ENCODE data around the gene BCL2L12. TPM values are rescaled to one million over a fixed set of nuclear protein-coding genes. Genes with fewer than 3 reads are reported as not detected.
A peak's percentile ranks its signal among the peaks of the same experiment; 100 is the strongest.

BCL2L12 gene
- polyA plus RNA-seq, 6 donors from 2014 or later, result 8.0 to 12.7 (median 10.6) TPM

GRCh38 chr19:49636233-49636932 lies 29.4 kb upstream of the BCL2L12 start:
- H3K4me3 Mint-ChIP-seq, result peak overlapping the region in 1 of 8 donors; percentile 19

GRCh38 chr19:49637821-49638738 lies 27.7 kb upstream of the BCL2L12 start:
- Mint-ChIP-seq H3K9me3 (no peaks in the 10 kb centered on the region), H3K36me3 (no peaks in the 10 kb centered on the region), H3K4me1 (peaks cover 34 to 50% (median 42%) of the 10 kb centered on the region in 3 donors), H3K27me3 (peaks cover 0 to 5% (median 0%) of the 10 kb centered on the region in 3 donors), H3K4me3 (peak overlapping the region; percentile 49 to 99 (median 78)), H3K27ac (peak overlapping the region in 5 of 6 donors; percentile 53 to 99 (median 88))
- DNase-seq (no peak), ATAC-seq (ENCODE audit: low read depth in 2 of 2) (no peak)

More at GRCh38 chr19:49636233-49636932, 29.4 kb upstream of the BCL2L12 start:
- ATAC-seq (ENCODE audit: low read depth in 2 of 2) (no peak), DNase-seq (no peak)
- H3K4me1 Mint-ChIP-seq, result peaks cover 27 to 37% (median 35%) of the 10 kb centered on the region in 3 donors
- H3K9me3 Mint-ChIP-seq, result no peaks in the 10 kb centered on the region
- peaks cover 0 to 5% (median 0%) of the 10 kb centered on the region in 3 donors for H3K27me3 Mint-ChIP-seq
- H3K36me3 Mint-ChIP-seq, result no peaks in the 10 kb centered on the region
- peak overlapping the region in 2 of 6 donors; percentile 20 to 41 for H3K27ac Mint-ChIP-seq

- Mint-ChIP-seq H3K4me1 (peaks cover 44 to 65% (median 55%) of the 10 kb centered on the region in 3 donors), H3K27me3 (peaks cover 0 to 5% (median 0%) of the 10 kb centered on the region in 3 donors), H3K27ac (peak overlapping the region in 5 of 6 donors; percentile 15 to 99 (median 94)), H3K36me3 (no peaks in the 10 kb centered on the region), H3K9me3 (no peaks in the 10 kb centered on the region), H3K4me3 (peak overlapping the region; percentile 89 to 99 (median 97))
- DNase-seq (no peak), ATAC-seq (ENCODE audit: low read depth in 2 of 2) (no peak)
Observed at GRCh38 chr19:49639401-49640112, 26.2 kb upstream of the BCL2L12 start.

GRCh38 chr19:49640113-49640898 lies 25.4 kb upstream of the BCL2L12 start, which contains the start of gene RRAS:
TSS of gene RRAS (minus strand) at chr19:49640143. CDS start at chr19:49640098, 45 bp downstream.
- peak within 1 kb of the TSS; percentile 89 to 99 (median 97) for H3K4me3 Mint-ChIP-seq
- H3K27me3 Mint-ChIP-seq, result peaks cover 0 to 5% (median 0%) of the 10 kb centered on the region in 3 donors
- H3K27ac Mint-ChIP-seq, result peak within 1 kb of the TSS; percentile 97 to 100 (median 99)
- no peaks in the 10 kb centered on the region for H3K36me3 Mint-ChIP-seq
- peak; percentile 60 to 64 for ATAC-seq (ENCODE audit: low read depth in 2 of 2)
- peaks cover 49 to 68% (median 60%) of the 10 kb centered on the region in 3 donors for H3K4me1 Mint-ChIP-seq
- no peaks in the 10 kb centered on the region for H3K9me3 Mint-ChIP-seq
- DNase-seq, result peak; percentile 100

- Mint-ChIP-seq H3K4me1 (peaks cover 53 to 72% (median 69%) of the 10 kb centered on the region in 3 donors), H3K36me3 (no peaks in the 10 kb centered on the region), H3K27ac (peak within 1 kb of the TSS; percentile 97 to 100 (median 99)), H3K27me3 (peaks cover 0 to 5% (median 0%) of the 10 kb centered on the region in 3 donors), H3K4me3 (peak within 1 kb of the TSS; percentile 89 to 99 (median 97)), H3K9me3 (no peaks in the 10 kb centered on the region)
- ATAC-seq (ENCODE audit: low read depth in 2 of 2) (peak; percentile 67), DNase-seq (peak; percentile 100)
Observed at GRCh38 chr19:49641688-49642491, 23.8 kb upstream of the BCL2L12 start, which contains the start of gene SCAF1. TSS of gene SCAF1 (plus strand) at chr19:49642209. CDS start at chr19:49645027, 2,818 bp downstream.

GRCh38 chr19:49642492-49643035 lies 23.2 kb upstream of the BCL2L12 start:
- H3K4me1 Mint-ChIP-seq, result peaks cover 52 to 69% (median 68%) of the 10 kb centered on the region in 3 donors
- peaks cover 0 to 5% (median 0%) of the 10 kb centered on the region in 3 donors for H3K27me3 Mint-ChIP-seq
- H3K27ac Mint-ChIP-seq, result peak overlapping the region; percentile 88 to 100 (median 98)
- DNase-seq (no peak), ATAC-seq (ENCODE audit: low read depth in 2 of 2) (no peak)
- peak overlapping the region; percentile 89 to 99 (median 97) for H3K4me3 Mint-ChIP-seq
- H3K9me3 Mint-ChIP-seq, result no peaks in the 10 kb centered on the region
- no peaks in the 10 kb centered on the region for H3K36me3 Mint-ChIP-seq

GRCh38 chr19:49643466-49643865 lies 22.3 kb upstream of the BCL2L12 start:
- H3K27me3 Mint-ChIP-seq, result peaks cover 0 to 2% (median 0%) of the 10 kb centered on the region in 3 donors
- H3K9me3 Mint-ChIP-seq, result no peaks in the 10 kb centered on the region
- peak overlapping the region in 6 of 8 donors; percentile 19 to 99 (median 97) for H3K4me3 Mint-ChIP-seq
- DNase-seq (no peak), ATAC-seq (ENCODE audit: low read depth in 2 of 2) (no peak)
- H3K4me1 Mint-ChIP-seq, result peaks cover 45 to 62% (median 59%) of the 10 kb centered on the region in 3 donors
- peak overlapping the region in 4 of 6 donors; percentile 0 to 100 (median 68) for H3K27ac Mint-ChIP-seq
- no peaks in the 10 kb centered on the region for H3K36me3 Mint-ChIP-seq

- DNase-seq, result no peak
- H3K9me3 Mint-ChIP-seq, result no peaks in the 10 kb centered on the region
- H3K27me3 Mint-ChIP-seq, result no peaks in the 10 kb centered on the region
- H3K27ac Mint-ChIP-seq, result peak overlapping the region in 2 of 6 donors; percentile 45 to 62
- H3K4me3 Mint-ChIP-seq, result peak overlapping the region in 2 of 8 donors; percentile 63 to 90
- no peak for ATAC-seq (ENCODE audit: low read depth in 2 of 2)
- H3K36me3 Mint-ChIP-seq, result no peaks in the 10 kb centered on the region
- peaks cover 32 to 46% (median 42%) of the 10 kb centered on the region in 3 donors for H3K4me1 Mint-ChIP-seq
Observed at GRCh38 chr19:49645592-49645991, 20.1 kb upstream of the BCL2L12 start.

- no peaks in the 10 kb centered on the region for H3K9me3 Mint-ChIP-seq
- H3K4me1 Mint-ChIP-seq, result peaks cover 28 to 42% (median 38%) of the 10 kb centered on the region in 3 donors
- DNase-seq, result no peak
- H3K36me3 Mint-ChIP-seq, result no peaks in the 10 kb centered on the region
- no peaks in the 10 kb centered on the region for H3K27me3 Mint-ChIP-seq
- peak overlapping the region in 2 of 6 donors; percentile 45 to 65 for H3K27ac Mint-ChIP-seq
- peak overlapping the region in 1 of 8 donors; percentile 90 for H3K4me3 Mint-ChIP-seq
- ATAC-seq (ENCODE audit: low read depth in 2 of 2), result no peak
Observed at GRCh38 chr19:49645995-49646394, 19.7 kb upstream of the BCL2L12 start.

- Mint-ChIP-seq H3K36me3 (no peaks in the 10 kb centered on the region), H3K4me1 (peaks cover 27 to 37% (median 37%) of the 10 kb centered on the region in 3 donors), H3K9me3 (no peaks in the 10 kb centered on the region), H3K27ac (no peak overlapping the region), H3K27me3 (no peaks in the 10 kb centered on the region), H3K4me3 (no peak overlapping the region)
- no peak for ATAC-seq (ENCODE audit: low read depth in 2 of 2)
- no peak for DNase-seq
Observed at GRCh38 chr19:49646586-49646985, 19.1 kb upstream of the BCL2L12 start.

All from naive B cell (primary cell).